ENCODE measurements around the gene ZMAT2.

ZMAT2 gene

GRCh38 chr5:140733098-140733497, 32.9 kb downstream of the ZMAT2 start:
- Histone ChIP-seq H3F3A (ENCODE audit: low read depth) (no peaks in the 10 kb centered on the region), H3K79me2 (ENCODE audit: insufficient read depth, low read length) (no peaks in the 10 kb centered on the region), H4K20me1 (ENCODE audit: insufficient read depth, low read length, poor library complexity, severe bottlenecking) (no peaks in the 10 kb centered on the region), H3K4me2 (ENCODE audit: low read depth, low read length, poor library complexity, severe bottlenecking) (no peak overlapping the region), H3K9me3 (ENCODE audit: insufficient read depth, low read depth, low read length) (no peaks in the 10 kb centered on the region), H3K27me3 (ENCODE audit: insufficient read depth, low read length, poor library complexity, severe bottlenecking) (no peaks in the 10 kb centered on the region), H3K4me3 (ENCODE audit: low read length, poor library complexity, severe bottlenecking) (no peak overlapping the region), H3K9me2 (replicated peaks; ENCODE audit: low read depth, low read length) (no peaks in the 10 kb centered on the region), H3K4me1 (ENCODE audit: insufficient read depth, low read length, poor library complexity, severe bottlenecking) (no peaks in the 10 kb centered on the region), H2AFZ (ENCODE audit: low read length) (no peak overlapping the region), H3K36me3 (ENCODE audit: insufficient read depth, low read length) (no peaks in the 10 kb centered on the region), H3K9ac (ENCODE audit: low read depth, low read length, poor library complexity, severe bottlenecking) (no peak overlapping the region)
- no peak for TF ChIP-seq CTCF (conservative IDR thresholded peaks at IDR 0.05; ENCODE audit: low read length)
- TF ChIP-seq EZH2phosphoT487 (IDR thresholded peaks at IDR 0.05; ENCODE audit: borderline replicate concordance) = no peak

DNA sequence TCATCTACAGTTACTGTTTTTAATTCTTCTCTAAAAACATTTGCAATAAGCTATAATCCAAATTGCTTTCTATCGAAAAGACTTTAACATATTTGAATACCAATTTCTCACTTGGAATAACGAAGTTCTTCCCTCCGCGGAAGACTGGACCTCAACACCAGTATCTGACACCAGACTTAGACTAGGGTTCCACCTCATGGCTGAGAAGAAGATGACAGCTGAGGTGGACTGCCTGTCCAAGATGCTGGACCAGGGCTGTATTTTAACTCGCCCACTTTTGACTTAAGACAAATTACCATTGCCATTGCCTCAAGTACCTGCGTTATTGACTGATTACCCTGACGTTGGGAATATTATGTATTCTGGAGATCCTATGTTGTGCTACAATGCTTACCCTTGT, 34.1 kb downstream of the ZMAT2 start:
- H2AFZ ChIP-seq (ENCODE audit: low read length) = no peak overlapping the region
- H3K27me3 ChIP-seq (ENCODE audit: insufficient read depth, low read length, poor library complexity, severe bottlenecking) = no peaks in the 10 kb centered on the region
- no peaks in the 10 kb centered on the region for H4K20me1 ChIP-seq (ENCODE audit: insufficient read depth, low read length, poor library complexity, severe bottlenecking)

GRCh38 chr5:140737486-140737885, 37.2 kb downstream of the ZMAT2 start:
- Histone ChIP-seq H3K4me3 (ENCODE audit: low read length, poor library complexity, severe bottlenecking) (no peak overlapping the region), H3K4me2 (ENCODE audit: low read depth, low read length, poor library complexity, severe bottlenecking) (no peak overlapping the region), H3F3A (ENCODE audit: low read depth) (no peaks in the 10 kb centered on the region), H3K27me3 (ENCODE audit: insufficient read depth, low read length, poor library complexity, severe bottlenecking) (no peaks in the 10 kb centered on the region), H3K9me3 (ENCODE audit: insufficient read depth, low read depth, low read length) (no peaks in the 10 kb centered on the region), H3K9ac (ENCODE audit: low read depth, low read length, poor library complexity, severe bottlenecking) (no peak overlapping the region), H3K79me2 (ENCODE audit: insufficient read depth, low read length) (no peaks in the 10 kb centered on the region), H3K9me2 (replicated peaks; ENCODE audit: low read depth, low read length) (no peaks in the 10 kb centered on the region), H3K4me1 (ENCODE audit: insufficient read depth, low read length, poor library complexity, severe bottlenecking) (no peaks in the 10 kb centered on the region), H2AFZ (ENCODE audit: low read length) (no peak overlapping the region), H4K20me1 (ENCODE audit: insufficient read depth, low read length, poor library complexity, severe bottlenecking) (no peaks in the 10 kb centered on the region), H3K36me3 (ENCODE audit: insufficient read depth, low read length) (no peaks in the 10 kb centered on the region)
- TF ChIP-seq EZH2phosphoT487 (IDR thresholded peaks at IDR 0.05; ENCODE audit: borderline replicate concordance) (no peak), CTCF (conservative IDR thresholded peaks at IDR 0.05; ENCODE audit: low read length) (no peak)

More for the DNA sequence above, 34.1 kb downstream of the ZMAT2 start:
- no peak overlapping the region for H3K4me2 ChIP-seq (ENCODE audit: low read depth, low read length, poor library complexity, severe bottlenecking)
- no peaks in the 10 kb centered on the region for H3K36me3 ChIP-seq (ENCODE audit: insufficient read depth, low read length)
- no peaks in the 10 kb centered on the region for H3K4me1 ChIP-seq (ENCODE audit: insufficient read depth, low read length, poor library complexity, severe bottlenecking)
- H3F3A ChIP-seq (ENCODE audit: low read depth) = no peaks in the 10 kb centered on the region
- TF ChIP-seq CTCF (conservative IDR thresholded peaks at IDR 0.05; ENCODE audit: low read length) (no peak), EZH2phosphoT487 (IDR thresholded peaks at IDR 0.05; ENCODE audit: borderline replicate concordance) (no peak)
- H3K79me2 ChIP-seq (ENCODE audit: insufficient read depth, low read length) = no peaks in the 10 kb centered on the region
- no peaks in the 10 kb centered on the region for H3K9me2 ChIP-seq (replicated peaks; ENCODE audit: low read depth, low read length)
- no peak overlapping the region for H3K4me3 ChIP-seq (ENCODE audit: low read length, poor library complexity, severe bottlenecking)
- H3K9ac ChIP-seq (ENCODE audit: low read depth, low read length, poor library complexity, severe bottlenecking) = no peak overlapping the region
- no peaks in the 10 kb centered on the region for H3K9me3 ChIP-seq (ENCODE audit: insufficient read depth, low read depth, low read length)

Measured in Loucy (cell line).